G401 (cell line): ENCODE results near the gene AIFM3. TPM values are rescaled to one million over a fixed set of nuclear protein-coding genes. Genes with fewer than 3 reads are reported as not detected.
"Not testable (repeated sequence)": the region's sequence is repeated elsewhere in the genome, so short reads cannot be mapped to it uniquely, and the experiment has no call there.

Experiments used
- DNase-seq: peaks from one replicate; pipeline ENCODE4 v3.0.0-alpha.2; 2015; ENCODE audit warnings: low spot score
- in situ Hi-C: cut with HindIII; loops from 2 replicates; pipeline ENCODE4 v1.10.0; 2016; ENCODE audit warnings: low sequenced_read_pairs, mixed read lengths
- total RNA-seq: library from RNA; depleted of rRNA; stranded (reverse); fragments of >200 nt; shearing (Covaris generic); gene quantifications from 2 replicates; pipeline ENCODE4 v1.2.3, GENCODE V29; 2014

AIFM3 gene
- total RNA-seq, 1 experiment from 2014 or later = 130 TPM

- in situ Hi-C loops, DNase-seq: not testable (repeated sequence)
Observed at GRCh38 chr22:20939457-20940185, 27.4 kb upstream of the AIFM3 start.

- in situ Hi-C loops = no loop called here
- peak; percentile 85 for DNase-seq
Observed at GRCh38 chr22:20940186-20940651, 26.8 kb upstream of the AIFM3 start.

- in situ Hi-C loops = no loop called here
- no peak for DNase-seq
Observed at GRCh38 chr22:20940904-20941385, 26.1 kb upstream of the AIFM3 start.

- in situ Hi-C loops = not testable (repeated sequence)
Observed at GRCh38 chr22:20942203-20942902, 24.7 kb upstream of the AIFM3 start.

GRCh38 chr22:20943104-20943933, 23.7 kb upstream of the AIFM3 start:
- in situ Hi-C loops = no loop called here
- no peak for DNase-seq

More at GRCh38 chr22:20942203-20942902, 24.7 kb upstream of the AIFM3 start:
- not testable (repeated sequence) for DNase-seq

GRCh38 chr22:20944042-20944441, 23.0 kb upstream of the AIFM3 start:
- in situ Hi-C loops = no loop called here
- DNase-seq = no peak

GRCh38 chr22:20945578-20945934, 21.5 kb upstream of the AIFM3 start:
- no peak for DNase-seq
- in situ Hi-C loops = no loop called here

- in situ Hi-C loops = no loop called here
- DNase-seq = no peak
Observed at GRCh38 chr22:20946080-20946986, 20.7 kb upstream of the AIFM3 start.

- no peak for DNase-seq
- in situ Hi-C loops = no loop called here
Observed at GRCh38 chr22:20946991-20947390, 20.1 kb upstream of the AIFM3 start.

GRCh38 chr22:20948450-20948849, 18.6 kb upstream of the AIFM3 start:
- in situ Hi-C loops = no loop called here
- no peak for DNase-seq

- in situ Hi-C loops = no loop called here
- DNase-seq = no peak
Observed at GRCh38 chr22:20948989-20949388, 18.1 kb upstream of the AIFM3 start.

- in situ Hi-C loops = no loop called here
- no peak for DNase-seq
Observed at GRCh38 chr22:20949698-20950183, 17.3 kb upstream of the AIFM3 start.

- DNase-seq = no peak
- in situ Hi-C loops = no loop called here
Observed at GRCh38 chr22:20951151-20951931, 15.7 kb upstream of the AIFM3 start.

- in situ Hi-C loops = no loop called here
- DNase-seq = no peak
Observed at GRCh38 chr22:20951932-20952380, 15.1 kb upstream of the AIFM3 start.

GRCh38 chr22:20952544-20953341, 14.3 kb upstream of the AIFM3 start:
- no peak for DNase-seq
- in situ Hi-C loops = no loop called here

GRCh38 chr22:20953342-20953608, 13.8 kb upstream of the AIFM3 start:
- in situ Hi-C loops = no loop called here
- no peak for DNase-seq
